OCI-LY7 (cell line): Measurements from ENCODE around the gene CIROP.

Experiments
- CTCF ChIP-seq: fragments of 200-600 bp; sonication (generic); conservative IDR thresholded peaks from 2 replicates; pipeline ENCODE4 v1.5.1; 2014; ENCODE audit warnings: mild to moderate bottlenecking, antibody characterized with exemption, low read length, moderate library complexity, mixed read lengths
- EZH2phosphoT487 ChIP-seq: fragments of 200-600 bp; sonication (generic); IDR thresholded peaks from 2 replicates; pipeline ENCODE4 v1.6.1; 2018; ENCODE audit warnings: low read depth, borderline replicate concordance, mild to moderate bottlenecking, mixed run types, antibody characterized with exemption, low read length, moderate library complexity, mixed read lengths

- TF ChIP-seq CTCF (no peak), EZH2phosphoT487 (no peak)
These were observed 41.1 kb upstream of the CIROP start for GRCh38 chr14:23145794-23146350.
